ENCODE measurements around the gene PRR20A.
"Not testable (repeated sequence)": the region's sequence is repeated elsewhere in the genome, so short reads cannot be mapped to it uniquely, and the experiment has no call there.

PRR20A gene
- total RNA-seq, result 0 reads per million in 18 experiments

GRCh38 chr13:57140235-57140968, at the start of gene PRR20A:
Gene PRR20A (plus strand): TSS chr13:57140918. CDS start chr13:57141305, 387 bp downstream.
- DNase-seq, result not testable (repeated sequence)

DNA sequence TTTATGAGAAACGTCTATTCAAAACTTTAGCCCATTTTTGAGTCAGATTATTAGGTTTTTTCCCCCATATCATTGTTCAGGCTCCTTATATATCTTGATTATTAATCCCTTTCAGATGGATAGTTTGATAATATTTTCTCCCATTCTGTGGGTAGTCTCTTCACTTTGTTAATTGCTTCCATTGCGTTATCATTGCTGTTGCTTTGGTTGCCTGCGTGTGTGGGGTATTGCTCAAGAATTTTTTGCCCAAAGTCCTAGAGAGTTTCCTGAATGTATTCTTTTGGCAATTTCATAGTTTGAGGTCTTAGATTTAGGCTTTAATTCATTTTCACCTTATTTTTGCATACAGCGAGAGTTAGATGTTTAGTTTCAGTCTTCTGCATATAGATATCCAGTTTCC, 25.8 kb upstream of the PRR20A start:
- no peak for DNase-seq

GRCh38 chr13:57123681-57124080, 17.0 kb upstream of the PRR20A start:
- no peak for DNase-seq

- no peak for DNase-seq
These were observed 11.8 kb upstream of the PRR20A start for GRCh38 chr13:57128909-57129308.

DNA sequence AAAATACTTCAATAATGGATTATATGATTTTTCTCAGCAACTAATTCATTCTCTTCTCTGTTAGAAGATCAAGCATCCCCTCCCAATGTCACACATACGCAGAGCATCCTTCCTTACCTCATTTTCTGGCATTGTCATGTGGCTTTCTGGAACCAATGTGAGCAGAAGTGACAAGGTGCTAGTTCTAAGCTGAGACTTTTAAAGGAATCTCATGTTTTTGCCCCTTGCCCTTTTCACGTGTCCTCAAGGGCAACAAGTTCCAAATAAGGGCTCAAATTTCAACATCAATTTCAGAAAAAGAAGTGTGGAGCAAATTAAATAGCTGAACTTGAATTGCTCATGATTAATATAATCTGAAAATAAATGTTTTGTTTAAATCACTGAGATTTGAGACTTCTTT, 4.6 kb upstream of the PRR20A start:
- DNase-seq, result no peak

DNA sequence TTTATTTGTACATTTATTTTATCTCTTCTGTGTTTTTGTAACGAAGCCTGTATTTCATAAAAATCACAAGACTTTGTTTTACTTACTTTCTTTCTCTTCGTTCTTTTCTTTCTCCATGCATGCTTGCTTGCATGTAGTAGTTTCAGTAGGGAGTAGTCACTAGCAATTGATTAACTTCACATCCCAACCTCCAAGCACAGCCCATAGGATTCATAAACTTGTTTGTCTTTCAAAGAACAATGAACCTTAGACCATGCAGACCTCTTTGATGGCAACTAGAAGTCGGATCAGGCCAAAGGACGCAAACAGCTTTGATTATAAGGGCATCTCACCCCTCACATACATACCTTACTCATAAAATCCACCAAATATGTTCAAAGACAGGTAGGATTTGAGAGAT, 3.1 kb upstream of the PRR20A start:
- no peak for DNase-seq

- DNase-seq, result no peak
These were observed 1.7 kb upstream of the PRR20A start for GRCh38 chr13:57138988-57139387.

DNA sequence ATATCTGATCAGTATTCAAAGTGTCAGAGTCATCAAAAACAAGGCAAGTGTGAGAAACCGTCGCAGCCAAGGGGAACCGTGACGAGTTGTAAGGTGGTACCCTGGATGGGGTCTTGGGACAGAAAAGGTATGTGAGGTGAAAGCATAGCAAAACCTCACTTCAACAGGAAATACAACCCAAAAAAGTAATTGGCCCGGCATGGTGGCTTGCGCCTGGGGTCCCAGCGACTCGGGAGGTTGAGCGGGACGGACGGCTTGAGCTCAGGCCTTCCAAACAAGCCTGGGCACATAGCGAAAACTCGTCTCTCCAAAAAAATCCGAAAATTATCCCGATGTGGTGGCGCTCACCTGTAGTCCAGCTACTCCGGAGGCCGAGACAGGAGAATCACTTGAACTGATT, 937 bp upstream of the PRR20A start:
- not testable (repeated sequence) for DNase-seq

GRCh38 chr13:57147188-57147587, 6.5 kb downstream of the PRR20A start, which contains the start of gene PRR20B:
Gene PRR20B (plus strand): TSS chr13:57147488. CDS start chr13:57147875, 387 bp downstream.
- not testable (repeated sequence) for DNase-seq

GRCh38 chr13:57148106-57148505, 7.4 kb downstream of the PRR20A start:
- not testable (repeated sequence) for DNase-seq

DNA sequence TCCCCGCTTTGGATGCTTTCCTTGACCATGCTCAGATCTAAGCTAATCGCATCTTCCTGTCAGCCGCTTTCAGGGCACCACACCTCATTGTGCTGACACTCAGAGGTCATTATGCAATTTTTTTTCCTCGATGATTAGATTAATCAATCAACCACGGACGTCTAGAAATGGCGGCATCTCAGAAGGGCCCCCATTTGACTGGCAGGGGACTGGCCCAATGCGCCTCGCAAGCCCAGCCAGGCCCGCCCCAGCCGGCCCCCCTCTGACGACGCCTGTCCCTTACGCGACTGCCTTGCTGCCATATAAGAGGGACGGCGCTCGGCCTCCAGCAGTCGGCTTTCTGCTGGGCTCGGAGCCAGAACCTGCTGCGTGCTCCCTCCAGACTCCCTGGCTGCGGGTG, 13.0 kb downstream of the PRR20A start, which contains the start of gene PRR20C:
Gene PRR20C (plus strand): TSS at position 301 of the 400 bp plus-strand sequence. CDS start 387 bp downstream, outside the sequence.
- not testable (repeated sequence) for DNase-seq

GRCh38 chr13:57160332-57160731, 19.6 kb downstream of the PRR20A start, which contains the start of gene PRR20D:
Gene PRR20D (plus strand): TSS chr13:57160632. CDS start chr13:57161019, 387 bp downstream.
- DNase-seq, result not testable (repeated sequence)

DNA sequence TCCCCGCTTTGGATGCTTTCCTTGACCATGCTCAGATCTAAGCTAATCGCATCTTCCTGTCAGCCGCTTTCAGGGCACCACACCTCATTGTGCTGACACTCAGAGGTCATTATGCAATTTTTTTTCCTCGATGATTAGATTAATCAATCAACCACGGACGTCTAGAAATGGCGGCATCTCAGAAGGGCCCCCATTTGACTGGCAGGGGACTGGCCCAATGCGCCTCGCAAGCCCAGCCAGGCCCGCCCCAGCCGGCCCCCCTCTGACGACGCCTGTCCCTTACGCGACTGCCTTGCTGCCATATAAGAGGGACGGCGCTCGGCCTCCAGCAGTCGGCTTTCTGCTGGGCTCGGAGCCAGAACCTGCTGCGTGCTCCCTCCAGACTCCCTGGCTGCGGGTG, 26.2 kb downstream of the PRR20A start, which contains the start of gene PRR20E:
Gene PRR20E (plus strand): TSS at position 301 of the 400 bp plus-strand sequence. CDS start 387 bp downstream, outside the sequence.
- not testable (repeated sequence) for DNase-seq

GRCh38 chr13:57191667-57192066, 50.9 kb downstream of the PRR20A start:
- no peak for DNase-seq
